ENCODE measurements around the gene TTC28.

DNA sequence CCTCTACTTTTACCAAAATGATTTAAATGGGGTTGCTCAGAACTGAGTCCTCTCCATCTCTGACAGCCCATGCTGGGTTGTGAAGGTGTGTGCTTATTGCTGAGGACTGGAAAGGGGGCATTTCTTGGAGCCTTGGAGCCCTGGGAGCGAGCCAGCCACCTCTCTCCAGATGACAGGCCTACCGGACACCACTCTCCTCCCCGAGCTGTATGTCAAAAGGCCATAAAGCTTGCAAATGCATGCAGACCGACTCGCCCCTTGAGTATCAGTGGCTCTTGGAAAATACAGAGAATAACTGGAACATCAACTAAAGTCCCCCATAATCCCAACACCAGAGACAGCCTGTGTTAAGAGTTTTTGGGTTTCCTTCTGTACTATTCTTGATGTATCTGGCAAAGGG lies 692.7 kb downstream of the TTC28 start:
- TF ChIP-seq, protein P1, sequence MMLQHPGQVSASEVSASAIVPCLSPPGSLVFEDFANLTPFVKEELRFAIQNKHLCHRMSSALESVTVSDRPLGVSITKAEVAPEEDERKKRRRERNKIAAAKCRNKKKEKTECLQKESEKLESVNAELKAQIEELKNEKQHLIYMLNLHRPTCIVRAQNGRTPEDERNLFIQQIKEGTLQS (IDR thresholded peaks at IDR 0.05) = no peak
- TF ChIP-seq, protein P2, sequence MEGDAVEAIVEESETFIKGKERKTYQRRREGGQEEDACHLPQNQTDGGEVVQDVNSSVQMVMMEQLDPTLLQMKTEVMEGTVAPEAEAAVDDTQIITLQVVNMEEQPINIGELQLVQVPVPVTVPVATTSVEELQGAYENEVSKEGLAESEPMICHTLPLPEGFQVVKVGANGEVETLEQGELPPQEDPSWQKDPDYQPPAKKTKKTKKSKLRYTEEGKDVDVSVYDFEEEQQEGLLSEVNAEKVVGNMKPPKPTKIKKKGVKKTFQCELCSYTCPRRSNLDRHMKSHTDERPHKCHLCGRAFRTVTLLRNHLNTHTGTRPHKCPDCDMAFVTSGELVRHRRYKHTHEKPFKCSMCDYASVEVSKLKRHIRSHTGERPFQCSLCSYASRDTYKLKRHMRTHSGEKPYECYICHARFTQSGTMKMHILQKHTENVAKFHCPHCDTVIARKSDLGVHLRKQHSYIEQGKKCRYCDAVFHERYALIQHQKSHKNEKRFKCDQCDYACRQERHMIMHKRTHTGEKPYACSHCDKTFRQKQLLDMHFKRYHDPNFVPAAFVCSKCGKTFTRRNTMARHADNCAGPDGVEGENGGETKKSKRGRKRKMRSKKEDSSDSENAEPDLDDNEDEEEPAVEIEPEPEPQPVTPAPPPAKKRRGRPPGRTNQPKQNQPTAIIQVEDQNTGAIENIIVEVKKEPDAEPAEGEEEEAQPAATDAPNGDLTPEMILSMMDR (IDR thresholded peaks at IDR 0.05 in 2 of 3, conservative IDR thresholded peaks at IDR 0.05 in 1 of 3; ENCODE audit: borderline replicate concordance in 1 of 3, insufficient read depth in 1 of 3, low read depth in 2 of 3, low read length in 2 of 3) = no peak
- TF ChIP-seq POLR2A (IDR thresholded peaks at IDR 0.05; ENCODE audit: borderline replicate concordance, extremely low read depth, insufficient read depth, insufficient read length) = no peak
- TF ChIP-seq ZFX (IDR thresholded peaks at IDR 0.05) = no peak
- TF ChIP-seq POLR2AphosphoS5 (IDR thresholded peaks at IDR 0.05; ENCODE audit: low read depth, low read length) = no peak
- no peak for TF ChIP-seq EZH2phosphoT487 (IDR thresholded peaks at IDR 0.05; ENCODE audit: borderline replicate concordance)
- TF ChIP-seq SIN3A (IDR thresholded peaks at IDR 0.05; ENCODE audit: low read depth) = no peak
- TF ChIP-seq ZNF274 (IDR thresholded peaks at IDR 0.05; ENCODE audit: low read depth, low read length) = no peak
- no peak for TF ChIP-seq JUND (IDR thresholded peaks at IDR 0.05)
- TF ChIP-seq SRF (IDR thresholded peaks at IDR 0.05; ENCODE audit: low read depth) = no peak
